ENCODE results near the gene THOC6.
"Not testable (repeated sequence)": the region's sequence is repeated elsewhere in the genome, so short reads cannot be mapped to it uniquely, and the experiment has no call there.

The THOC6 gene

GRCh38 chr16:3075946-3076345 lies 52.1 kb downstream of the THOC6 start:
- not testable (repeated sequence) for DNase-seq

- no peak for DNase-seq
Measured at GRCh38 chr16:3076577-3076976, 52.7 kb downstream of the THOC6 start.
